ENCODE data around the gene SCO2. TPM values are rescaled to one million over a fixed set of nuclear protein-coding genes. Genes with fewer than 3 reads are reported as not detected.

Gene SCO2
- polyA plus RNA-seq, 3 donors: 39.5 to 101 (median 69.6) TPM

GRCh38 chr22:50547263-50547985, 22.0 kb upstream of the SCO2 start:
- Histone ChIP-seq H4K20me1 (ENCODE audit: insufficient read depth, low read length) (no peaks in the 10 kb centered on the region), H3K9ac (ENCODE audit: insufficient read depth, low read length, poor library complexity, severe bottlenecking) (peak overlapping the region; percentile 21), H3K79me2 (ENCODE audit: insufficient read depth, low read length) (peaks cover 16% of the 10 kb centered on the region), H3K4me1 (ENCODE audit: control insufficient read depth in 1 of 2, insufficient read depth in 2 of 2, low read length in 2 of 2) (peaks cover 56 to 79% of the 10 kb centered on the region in 2 donors), H3K9me3 (replicated peaks in 1 of 2; ENCODE audit: control insufficient read depth in 1 of 2, insufficient read depth in 1 of 2, low read length in 2 of 2) (no peaks in the 10 kb centered on the region), H3K27me3 (ENCODE audit: control insufficient read depth in 2 of 2, insufficient read depth in 2 of 2, low read length in 2 of 2) (no peaks in the 10 kb centered on the region), H3K4me2 (replicated peaks; ENCODE audit: extremely low read depth, low read length, poor library complexity, severe bottlenecking) (peak overlapping the region; percentile 88), H3K36me3 (replicated peaks in 1 of 2; ENCODE audit: control insufficient read depth in 1 of 2, insufficient read depth in 2 of 2, low read length in 2 of 2) (no peaks in the 10 kb centered on the region), H2AFZ (ENCODE audit: insufficient read depth, low read depth, low read length, poor library complexity, severe bottlenecking) (peak overlapping the region; percentile 53), H3K4me3 (replicated peaks in 1 of 3; ENCODE audit: low read depth in 2 of 3, low read length in 3 of 3) (peak overlapping the region in 1 of 3 experiments; percentile 52), H3K27ac (ENCODE audit: low read depth in 1 of 2, low read length in 2 of 2) (no peak overlapping the region)
- TF ChIP-seq CTCF (IDR thresholded peaks at IDR 0.05): no peak
- H3K36me3 Mint-ChIP-seq: peaks cover 5 to 6% of the 10 kb centered on the region in 2 donors
- peaks cover 46% of the 10 kb centered on the region for H3K4me1 Mint-ChIP-seq
- H3K27me3 Mint-ChIP-seq (ENCODE audit: low read depth in 3 of 3): peaks cover 3 to 24% (median 5%) of the 10 kb centered on the region in 3 donors
- peak overlapping the region in 1 of 7 donors; percentile 42 for H3K27ac Mint-ChIP-seq
- no peak for DNase-seq
- intact Hi-C loops (cut with micrococcal nuclease): loop anchor here in 1 of 2 donors (5.0 kb wide), 1 partner anchor 35 kb away; the partner anchor contains the start of gene CHKB
- WGBS (ENCODE audit: insufficient coverage): 66% methylated on average over 33 of the region's 35 CpGs
- H3K4me3 Mint-ChIP-seq: peak overlapping the region; percentile 58 to 85
- peaks cover 0 to 6% (median 0%) of the 10 kb centered on the region in 7 donors for H3K9me3 Mint-ChIP-seq

- H3K9ac ChIP-seq (ENCODE audit: insufficient read depth, low read length, poor library complexity, severe bottlenecking): peak overlapping the region; percentile 21
- H3K36me3 ChIP-seq (replicated peaks in 1 of 2; ENCODE audit: control insufficient read depth in 1 of 2, insufficient read depth in 2 of 2, low read length in 2 of 2): no peaks in the 10 kb centered on the region
- Mint-ChIP-seq H3K36me3 (peaks cover 5 to 6% of the 10 kb centered on the region in 2 donors), H3K27ac (no peak overlapping the region), H3K9me3 (peaks cover 0 to 6% (median 0%) of the 10 kb centered on the region in 7 donors), H3K4me3 (peak overlapping the region in 1 of 2 donors; percentile 67), H3K27me3 (ENCODE audit: low read depth in 3 of 3) (peaks cover 3 to 24% (median 5%) of the 10 kb centered on the region in 3 donors), H3K4me1 (peaks cover 53% of the 10 kb centered on the region)
- no peaks in the 10 kb centered on the region for H3K27me3 ChIP-seq (ENCODE audit: control insufficient read depth in 2 of 2, insufficient read depth in 2 of 2, low read length in 2 of 2)
- WGBS (ENCODE audit: insufficient coverage): 79% methylated on average over 77 of the region's 78 CpGs
- peak overlapping the region; percentile 88 for H3K4me2 ChIP-seq (replicated peaks; ENCODE audit: extremely low read depth, low read length, poor library complexity, severe bottlenecking)
- no peaks in the 10 kb centered on the region for H4K20me1 ChIP-seq (ENCODE audit: insufficient read depth, low read length)
- peaks cover 65 to 87% of the 10 kb centered on the region in 2 donors for H3K4me1 ChIP-seq (ENCODE audit: control insufficient read depth in 1 of 2, insufficient read depth in 2 of 2, low read length in 2 of 2)
- intact Hi-C loops (cut with micrococcal nuclease): loop anchor here in 1 of 2 donors (5.0 kb wide), 1 partner anchor 36 kb away; the partner anchor contains the start of gene CHKB
- H3K9me3 ChIP-seq (replicated peaks in 1 of 2; ENCODE audit: control insufficient read depth in 1 of 2, insufficient read depth in 1 of 2, low read length in 2 of 2): no peaks in the 10 kb centered on the region
- H3K4me3 ChIP-seq (replicated peaks in 1 of 3; ENCODE audit: low read depth in 2 of 3, low read length in 3 of 3): peak overlapping the region in 1 of 3 experiments; percentile 52
- DNase-seq: no peak
- H2AFZ ChIP-seq (ENCODE audit: insufficient read depth, low read depth, low read length, poor library complexity, severe bottlenecking): no peak overlapping the region
- H3K79me2 ChIP-seq (ENCODE audit: insufficient read depth, low read length): peaks cover 16% of the 10 kb centered on the region
- no peak for TF ChIP-seq CTCF (IDR thresholded peaks at IDR 0.05)
- no peak overlapping the region for H3K27ac ChIP-seq (ENCODE audit: low read depth in 1 of 2, low read length in 2 of 2)
Measured at GRCh38 chr22:50546326-50547262, 21.2 kb upstream of the SCO2 start.
